ENCODE data around the gene HSD17B12. TPM values are rescaled to one million over a fixed set of nuclear protein-coding genes. Genes with fewer than 3 reads are reported as not detected.

Gene HSD17B12
- polyA plus RNA-seq, 3 donors: 82.6 to 94.1 (median 90.1) TPM

DNA sequence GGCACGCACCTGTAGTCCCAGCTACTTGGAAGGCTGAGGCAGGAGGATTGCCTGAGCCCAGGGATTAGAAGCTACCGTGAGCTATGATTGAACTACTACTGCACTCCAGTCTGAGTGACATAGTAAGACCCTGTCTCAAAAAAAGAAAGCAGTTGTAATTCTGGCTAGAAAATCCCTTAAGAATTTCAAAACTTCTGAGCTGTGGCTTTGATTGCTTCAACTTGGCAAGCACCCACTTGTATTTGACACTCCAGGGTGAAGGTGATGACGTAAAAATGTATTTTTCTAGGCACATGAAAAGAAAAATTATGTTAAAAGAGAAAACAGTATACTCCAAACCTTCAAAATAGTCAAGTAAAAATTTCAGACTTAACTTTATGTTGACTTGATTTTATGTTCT lies 176.5 kb downstream of the HSD17B12 start:
- no peak for DNase-seq (ENCODE audit: low read depth in 3 of 3, low spot score in 2 of 3)

DNA sequence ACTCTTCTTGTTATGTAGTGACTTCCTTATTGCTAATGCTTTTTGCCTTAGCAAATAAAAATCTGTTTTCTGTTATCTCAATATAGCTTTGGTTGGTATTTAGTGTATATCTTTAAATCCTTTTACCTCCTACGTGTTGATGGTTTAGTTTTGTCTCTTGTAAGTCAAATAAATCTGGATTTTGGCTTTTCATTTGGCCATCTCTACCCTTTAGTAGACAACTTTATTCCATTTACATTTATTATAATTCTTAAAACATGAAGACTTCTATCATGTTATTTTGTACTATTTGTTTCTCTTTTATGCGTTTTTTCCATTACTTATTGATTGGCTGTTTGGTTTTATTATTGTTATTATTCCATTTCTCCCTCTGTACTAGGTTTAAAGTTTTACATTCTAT lies 180.6 kb downstream of the HSD17B12 start:
- no peak for DNase-seq (ENCODE audit: low read depth in 3 of 3, low spot score in 2 of 3)

GRCh38 chr11:43866520-43866919 lies 186.0 kb downstream of the HSD17B12 start:
- DNase-seq (ENCODE audit: low read depth in 3 of 3, low spot score in 2 of 3): no peak

DNA sequence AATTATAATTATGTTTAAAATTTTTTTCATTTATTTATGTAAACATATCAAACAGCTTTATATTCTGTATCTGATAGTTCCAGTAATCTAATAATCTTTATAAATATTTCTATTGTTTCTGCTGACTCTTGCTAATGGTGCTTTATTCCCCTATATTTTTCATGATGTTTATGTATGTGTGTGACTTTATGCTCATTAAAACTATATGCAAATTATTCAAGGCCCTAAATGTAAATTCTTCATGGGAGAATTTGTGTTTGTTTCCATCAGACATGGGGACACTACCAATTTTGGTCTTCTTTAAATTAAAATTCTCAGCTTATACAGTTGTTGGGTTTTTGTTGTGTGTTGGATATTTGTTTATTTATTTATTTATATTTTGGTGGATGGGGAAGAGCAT lies 186.4 kb downstream of the HSD17B12 start:
- DNase-seq (ENCODE audit: low read depth in 3 of 3, low spot score in 2 of 3): no peak

DNA sequence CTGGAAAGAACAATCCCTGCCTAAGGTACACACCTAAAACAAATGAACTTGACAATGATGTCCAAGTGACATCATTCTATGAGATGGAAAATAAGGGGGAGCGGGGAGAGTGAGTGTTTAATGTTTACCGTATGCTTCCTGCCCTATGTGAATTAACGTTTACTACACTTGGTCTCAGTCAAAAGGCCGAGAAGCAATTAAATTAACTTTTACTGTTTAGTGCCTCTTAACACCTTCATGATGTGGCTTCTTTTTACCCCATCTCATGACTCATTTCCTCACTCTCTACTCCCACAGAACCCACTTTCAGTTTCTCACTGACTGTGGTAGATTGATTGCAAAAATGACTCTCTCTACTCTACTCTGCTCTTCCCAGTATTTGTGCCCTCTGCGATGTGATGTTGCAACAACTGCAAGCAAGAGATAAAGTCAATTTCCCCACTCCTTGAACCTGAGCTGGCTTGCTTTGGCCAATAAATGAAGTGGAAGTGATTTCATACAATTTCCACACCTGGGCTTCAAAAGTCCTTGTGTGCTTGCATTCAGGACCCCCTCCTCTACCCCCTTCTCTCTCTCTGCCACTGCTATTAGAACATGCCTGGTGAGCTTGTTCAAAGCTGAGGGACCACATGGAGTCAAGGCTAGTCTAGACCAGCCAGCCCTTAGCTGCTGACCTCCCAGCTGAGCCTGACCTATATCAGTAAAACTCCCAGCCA lies 188.5 kb downstream of the HSD17B12 start:
- no peak for DNase-seq (ENCODE audit: low read depth in 3 of 3, low spot score in 2 of 3)

- DNase-seq (ENCODE audit: low read depth in 3 of 3, low spot score in 2 of 3): no peak
Observed at GRCh38 chr11:43871051-43871450, 190.5 kb downstream of the HSD17B12 start.

DNA sequence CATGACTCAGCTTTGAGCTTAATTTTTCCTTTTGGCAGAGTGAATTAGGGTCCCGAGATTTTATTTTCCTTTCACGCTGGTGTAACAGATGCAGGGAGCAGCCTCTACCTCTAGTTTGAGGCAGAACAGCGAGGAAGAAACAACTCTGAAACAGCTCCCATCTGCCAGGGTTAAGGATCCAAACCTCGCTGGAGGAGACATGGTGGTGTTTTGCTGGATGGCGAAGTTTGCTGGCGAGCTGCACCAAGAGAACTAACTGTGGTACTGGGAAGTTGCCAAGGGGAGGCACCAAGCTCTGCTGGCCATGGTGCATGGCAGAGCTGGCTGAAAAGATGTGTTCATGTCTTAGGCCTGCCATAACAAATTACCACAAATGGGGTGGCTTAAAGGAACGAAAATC lies 192.5 kb downstream of the HSD17B12 start:
- no peak for DNase-seq (ENCODE audit: low read depth in 3 of 3, low spot score in 2 of 3)

DNA sequence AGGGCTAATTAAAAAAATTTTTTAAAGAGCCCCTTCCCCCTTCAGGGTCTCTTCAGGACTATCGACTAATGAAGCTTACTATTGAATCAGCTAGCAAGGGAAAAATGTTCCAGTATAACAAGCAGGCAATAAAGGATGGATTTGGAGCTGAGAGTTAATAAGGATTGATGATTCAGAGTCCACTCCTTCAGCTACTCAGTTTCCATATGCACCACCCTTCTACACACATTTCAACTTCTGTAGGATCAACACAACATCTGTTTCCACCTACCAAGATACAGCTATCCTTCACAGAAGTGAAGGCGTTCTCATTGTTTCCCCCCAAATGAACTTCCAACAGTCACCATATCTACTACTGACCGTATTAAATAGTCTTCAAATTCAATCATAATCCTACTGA lies 193.5 kb downstream of the HSD17B12 start:
- no peak for DNase-seq (ENCODE audit: low read depth in 3 of 3, low spot score in 2 of 3)

DNA sequence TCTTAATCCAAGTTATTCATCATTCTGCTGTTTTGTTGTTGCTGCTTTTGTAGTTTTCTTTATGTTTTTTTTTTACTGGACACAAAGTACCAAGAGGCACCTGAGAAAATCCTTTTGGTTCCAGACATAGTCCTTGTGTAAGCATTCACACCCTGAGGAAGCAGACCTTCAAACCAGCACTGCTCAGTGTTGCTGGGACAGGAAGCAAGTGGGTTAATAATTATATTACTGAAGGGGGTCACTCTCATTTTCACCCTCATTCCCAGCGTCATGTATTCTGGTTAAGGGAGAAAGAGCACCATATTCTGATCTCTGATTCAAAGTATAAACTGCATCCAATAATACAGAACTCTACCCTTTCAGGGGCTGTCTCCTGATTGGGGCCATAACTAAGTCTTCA lies 194.2 kb downstream of the HSD17B12 start:
- no peak for DNase-seq (ENCODE audit: low read depth in 3 of 3, low spot score in 2 of 3)

GRCh38 chr11:43879789-43880639 lies 199.5 kb downstream of the HSD17B12 start:
- DNase-seq (ENCODE audit: low read depth in 3 of 3, low spot score in 2 of 3): no peak

- DNase-seq (ENCODE audit: low read depth in 3 of 3, low spot score in 2 of 3): peak; percentile 68 to 82 (median 80)
Observed at GRCh38 chr11:43880640-43881159, 200.2 kb downstream of the HSD17B12 start, which contains the start of gene ALKBH3. ALKBH3 (plus strand) TSS chr11:43880831; CDS start chr11:43882653, 1,822 bp downstream.

DNA sequence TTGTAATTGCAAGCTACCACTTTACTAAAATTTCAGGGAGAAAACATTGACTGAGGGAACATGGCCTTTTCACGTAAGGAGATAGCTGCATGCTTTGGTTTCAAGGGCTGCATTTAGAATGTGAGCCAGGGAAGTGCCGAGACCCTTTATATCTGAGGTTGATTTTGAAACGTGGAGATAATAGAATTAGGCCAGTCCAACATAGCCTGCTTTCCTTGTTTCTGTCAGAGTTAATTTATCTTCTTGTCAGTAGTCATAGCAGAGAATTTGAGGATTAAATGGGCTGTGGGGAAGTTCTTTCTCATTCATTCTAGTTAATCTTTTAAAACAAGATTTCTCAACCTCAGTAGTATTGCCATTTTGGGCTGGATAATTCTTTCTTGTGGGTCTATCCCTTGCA lies 212.3 kb downstream of the HSD17B12 start:
- DNase-seq (ENCODE audit: low read depth in 3 of 3, low spot score in 2 of 3): no peak

- no peak for DNase-seq (ENCODE audit: low read depth in 3 of 3, low spot score in 2 of 3)
Observed at GRCh38 chr11:43894546-43894945, 214.0 kb downstream of the HSD17B12 start.

DNA sequence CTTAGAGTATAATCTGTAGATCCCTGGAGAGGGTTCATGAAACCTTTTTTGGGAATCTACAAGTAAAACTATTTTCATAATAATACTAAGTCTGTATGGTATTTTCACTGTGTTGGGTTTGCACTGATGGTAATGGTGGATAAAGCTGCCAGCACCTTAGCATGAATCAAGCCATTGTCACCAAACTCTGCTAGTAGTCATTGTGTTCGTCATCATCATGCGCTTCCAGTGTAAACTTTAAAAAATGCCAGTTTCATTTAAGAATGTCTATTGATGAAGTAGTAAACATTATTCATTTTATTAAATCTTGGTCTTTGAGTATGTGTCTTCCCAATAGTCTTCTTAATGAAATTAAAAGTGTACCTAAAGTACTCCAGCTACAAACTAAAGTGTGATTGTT lies 215.1 kb downstream of the HSD17B12 start:
- DNase-seq (ENCODE audit: low read depth in 3 of 3, low spot score in 2 of 3): no peak

GRCh38 chr11:43898574-43898973 lies 218.0 kb downstream of the HSD17B12 start:
- no peak for DNase-seq (ENCODE audit: low read depth in 3 of 3, low spot score in 2 of 3)

GRCh38 chr11:43899094-43899493 lies 218.6 kb downstream of the HSD17B12 start:
- DNase-seq (ENCODE audit: low read depth in 3 of 3, low spot score in 2 of 3): no peak

DNA sequence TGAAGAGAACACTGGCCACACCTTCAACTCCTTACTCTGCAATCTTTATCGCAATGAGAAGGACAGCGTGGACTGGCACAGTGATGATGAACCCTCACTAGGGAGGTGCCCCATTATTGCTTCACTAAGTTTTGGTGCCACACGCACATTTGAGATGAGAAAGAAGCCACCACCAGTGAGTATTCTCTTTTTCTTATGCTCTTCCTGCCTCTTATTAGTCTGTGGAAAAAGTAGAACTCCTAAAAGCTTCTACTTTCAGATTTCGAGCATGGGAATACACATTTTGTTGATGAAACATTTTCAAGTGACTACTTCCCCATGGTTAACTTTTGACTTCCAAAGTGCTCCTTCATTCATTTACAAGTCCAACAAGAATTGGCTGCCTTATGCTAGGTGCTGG lies 221.0 kb downstream of the HSD17B12 start:
- DNase-seq (ENCODE audit: low read depth in 3 of 3, low spot score in 2 of 3): no peak

DNA sequence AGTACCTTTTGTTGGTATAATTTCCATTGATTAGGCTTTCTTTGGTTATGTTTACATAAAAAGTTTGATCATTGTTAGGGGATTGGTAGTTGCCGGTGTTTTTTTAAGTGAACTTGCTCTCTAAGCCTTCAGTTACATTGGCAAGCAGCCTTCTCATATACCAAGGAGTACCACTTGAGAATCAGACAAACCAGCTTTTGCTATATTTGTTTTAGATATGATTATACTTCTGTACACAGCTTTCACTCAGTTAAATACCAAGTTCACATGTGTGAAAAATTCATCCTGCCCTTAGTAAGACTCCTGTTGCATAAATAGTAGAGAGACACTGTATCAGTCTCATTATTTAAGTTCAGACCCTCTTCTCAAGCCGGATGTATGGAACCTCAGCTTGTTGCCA lies 222.5 kb downstream of the HSD17B12 start:
- DNase-seq (ENCODE audit: low read depth in 3 of 3, low spot score in 2 of 3): no peak

DNA sequence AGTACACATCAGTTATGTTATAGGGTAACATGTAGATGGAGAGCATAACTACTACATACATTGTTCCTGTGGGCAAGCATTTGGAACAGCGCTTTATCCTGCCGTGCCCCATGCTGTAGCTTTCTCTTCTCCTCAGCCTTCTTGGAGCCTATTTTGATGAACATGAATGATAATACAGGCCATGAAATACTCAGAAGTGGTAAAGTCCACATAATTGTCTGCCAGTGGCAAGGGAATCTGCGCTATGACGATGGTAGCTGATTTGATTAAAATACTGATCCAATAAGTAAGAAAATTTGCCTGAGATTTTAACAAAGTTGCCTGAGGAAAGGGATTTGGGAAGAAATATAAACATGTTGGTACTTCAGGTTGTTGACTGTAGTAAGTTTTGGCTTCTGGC lies 223.4 kb downstream of the HSD17B12 start:
- DNase-seq (ENCODE audit: low read depth in 3 of 3, low spot score in 2 of 3): no peak

GRCh38 chr11:43904742-43905535 lies 224.4 kb downstream of the HSD17B12 start:
- no peak for DNase-seq (ENCODE audit: low read depth in 3 of 3, low spot score in 2 of 3)

DNA sequence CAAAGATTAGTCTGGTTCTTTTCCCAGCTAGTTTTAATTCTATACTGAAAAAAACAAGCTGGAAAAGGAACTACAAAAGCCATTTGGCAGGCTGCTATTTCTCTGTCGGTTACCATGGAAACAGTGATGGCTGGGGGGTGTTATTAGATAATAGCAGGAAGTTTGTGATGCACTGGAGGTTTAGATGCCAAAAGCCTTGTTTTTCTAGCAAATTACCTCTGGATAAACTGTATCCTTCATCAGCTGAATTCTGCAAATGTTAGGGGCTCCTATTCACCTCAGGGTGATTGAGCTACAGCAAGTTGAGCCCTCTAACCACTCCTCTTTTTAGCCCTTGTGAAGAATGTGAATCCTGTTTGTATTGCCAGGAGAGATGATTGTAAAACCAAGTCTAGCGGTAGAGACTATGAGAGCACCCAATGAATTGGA lies 225.3 kb downstream of the HSD17B12 start:
- DNase-seq (ENCODE audit: low read depth in 3 of 3, low spot score in 2 of 3): peak in 2 of 3 donors; percentile 65

All from right renal cortex interstitium (tissue), 3 donors.